Activated gamma-delta T cell treated with anti-CD3 and anti-CD28 coated beads, Interleukin-2, amount 50 U/mL, for 16 hours (primary cell): ENCODE measurements around the gene PIGM.
A peak's percentile ranks its signal among the peaks of the same experiment; 100 is the strongest.

Experiments
- DNase-seq: peaks from one replicate; pipeline ENCODE4 v3.0.0-alpha.2; 2020; ENCODE audit warnings: low read depth

PIGM gene

DNA sequence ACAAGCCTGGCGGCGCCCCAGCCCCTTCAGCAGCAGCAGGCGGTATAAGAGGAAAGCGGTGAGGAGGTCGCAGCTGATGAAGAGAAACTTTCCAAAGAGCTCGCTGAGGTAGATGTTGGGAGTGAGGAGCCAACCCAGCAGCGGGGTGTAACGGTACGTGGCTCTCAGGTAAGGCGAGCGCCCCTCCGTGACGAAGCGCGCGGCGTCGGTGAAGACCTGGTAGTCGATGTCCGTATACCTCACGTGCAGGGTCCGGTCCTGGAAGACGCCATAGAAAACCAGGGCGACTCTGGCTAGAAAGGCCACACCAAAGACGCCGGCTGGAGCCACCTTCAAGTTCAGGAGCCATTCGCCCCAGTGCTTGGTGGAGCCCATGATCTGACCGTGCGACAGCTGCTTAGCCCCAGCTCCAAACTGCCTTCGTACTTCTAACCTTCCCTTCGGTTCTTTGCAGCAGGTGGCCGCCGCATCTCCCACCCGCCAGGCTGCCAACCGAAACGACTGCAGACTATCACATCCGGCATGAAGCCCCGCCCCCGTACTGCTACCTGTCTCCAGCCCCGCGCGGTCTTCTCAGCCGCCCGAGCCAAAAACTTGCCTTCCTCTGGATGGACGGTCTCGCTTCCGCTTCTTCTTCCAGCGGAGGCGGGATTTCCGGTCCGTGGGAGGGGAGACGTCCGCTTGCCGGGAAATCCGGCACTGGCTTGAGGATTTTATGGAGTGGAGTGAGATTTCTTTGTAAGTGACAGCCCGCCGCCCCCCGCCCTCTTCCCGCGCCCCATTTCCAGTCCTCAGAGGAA, at the start of gene PIGM:
Gene PIGM (minus strand): TSS at position 626 of the 800 bp plus-strand sequence. CDS start 251 bp downstream, at position 375.
- peak; percentile 88 for DNase-seq

GRCh38 chr1:160081261-160081936, 49.6 kb upstream of the PIGM start, which contains the start of gene KCNJ9:
KCNJ9 (plus strand) TSS chr1:160081538; CDS start chr1:160084031, 2,493 bp downstream.
- DNase-seq: no peak

- no peak for DNase-seq
Observed at GRCh38 chr1:160080381-160081100, 48.8 kb upstream of the PIGM start.

GRCh38 chr1:160079448-160079847, 47.7 kb upstream of the PIGM start:
- DNase-seq: no peak

DNA sequence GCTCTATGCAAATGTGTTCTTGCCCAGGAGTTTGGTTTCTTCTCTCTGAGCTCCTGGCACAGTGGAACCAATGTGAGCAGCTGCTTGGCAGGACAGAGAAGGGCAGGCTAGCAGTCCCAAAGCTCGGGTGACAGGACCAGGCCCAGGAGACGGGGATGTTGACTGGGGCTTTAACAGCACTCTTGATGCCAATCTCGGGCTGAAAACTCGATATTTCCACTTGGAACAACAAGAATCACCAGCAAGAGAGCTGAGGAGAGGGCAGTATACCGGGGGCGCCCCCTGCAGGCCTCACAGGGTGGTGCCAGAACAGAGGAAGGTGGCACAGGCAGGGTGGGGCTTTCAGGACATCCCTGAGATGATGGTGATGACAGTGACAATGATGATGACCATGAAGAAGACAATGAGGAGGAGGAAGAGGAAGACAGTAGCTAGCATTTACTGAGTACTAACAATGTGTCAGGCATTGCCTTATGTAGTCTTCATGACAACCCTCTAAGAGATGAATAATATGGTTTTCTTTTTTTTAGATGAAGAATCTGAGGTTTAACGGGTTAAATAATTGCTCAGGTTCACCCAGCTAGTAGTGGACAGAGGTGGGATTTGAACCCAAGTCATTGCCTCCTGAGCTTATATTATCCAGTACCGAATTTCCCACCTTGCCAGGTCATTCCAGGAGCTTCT, 46.9 kb upstream of the PIGM start:
- DNase-seq: peak; percentile 40

DNA sequence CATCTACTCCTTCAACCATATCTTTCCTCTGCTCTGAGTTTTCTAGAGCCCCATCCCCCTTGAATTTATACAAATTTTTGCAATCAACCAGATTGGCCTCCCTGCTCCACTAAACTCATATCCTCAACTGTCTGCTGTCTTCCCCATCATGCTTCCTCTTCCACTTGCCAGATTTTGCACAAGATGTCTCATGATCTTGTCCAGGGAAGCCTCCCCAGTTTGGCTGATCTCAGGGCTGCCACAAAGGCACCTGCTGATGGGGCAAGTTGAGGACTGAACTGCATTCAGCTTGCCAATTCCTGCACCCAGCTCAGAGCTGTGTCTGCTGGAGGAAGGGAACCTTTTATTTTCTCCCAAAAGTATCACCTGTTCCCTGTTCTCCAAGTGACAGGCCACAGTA, 45.7 kb upstream of the PIGM start:
- DNase-seq: no peak

DNA sequence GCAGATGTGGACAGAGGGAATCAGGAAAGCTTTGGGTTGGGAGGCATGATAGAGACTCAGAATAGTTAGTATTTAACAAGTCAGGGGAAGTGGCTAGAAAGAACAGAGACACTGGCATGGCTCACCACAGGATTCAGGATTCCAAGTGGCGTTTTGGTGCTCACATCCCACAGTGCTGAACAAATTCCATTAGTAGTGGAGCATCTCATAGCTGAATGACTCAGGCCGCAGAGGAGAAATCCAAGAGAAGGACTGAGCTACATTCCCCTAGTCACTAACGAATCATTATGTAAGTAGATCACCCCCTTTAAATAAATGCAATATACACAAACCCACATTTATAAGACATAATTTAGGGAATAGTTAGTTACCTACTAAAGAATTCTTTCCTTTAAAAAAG, 44.5 kb upstream of the PIGM start:
- DNase-seq: no peak

DNA sequence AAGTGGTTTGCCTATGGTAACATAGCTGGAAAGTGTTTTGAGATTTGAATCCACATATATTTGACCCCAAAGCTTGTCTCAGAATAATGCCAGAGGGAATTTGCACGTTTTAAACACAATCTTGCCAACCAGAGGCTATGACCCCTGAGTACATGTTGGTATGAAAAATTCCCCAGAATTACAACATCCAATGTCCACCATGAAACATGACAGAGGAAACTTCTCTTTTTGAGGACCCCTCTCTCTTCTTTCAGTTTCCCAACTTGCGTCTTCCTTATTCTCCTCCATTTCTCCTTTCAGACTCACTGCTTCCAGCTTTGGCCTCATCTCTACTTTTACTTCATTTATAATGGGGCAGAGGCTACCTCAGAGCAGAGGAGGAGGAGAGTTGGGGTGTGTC, 44.0 kb upstream of the PIGM start:
- DNase-seq: no peak

- no peak for DNase-seq
Observed at GRCh38 chr1:160074865-160075264, 43.1 kb upstream of the PIGM start.

- no peak for DNase-seq
Observed at GRCh38 chr1:160071289-160071688, 39.5 kb upstream of the PIGM start.

DNA sequence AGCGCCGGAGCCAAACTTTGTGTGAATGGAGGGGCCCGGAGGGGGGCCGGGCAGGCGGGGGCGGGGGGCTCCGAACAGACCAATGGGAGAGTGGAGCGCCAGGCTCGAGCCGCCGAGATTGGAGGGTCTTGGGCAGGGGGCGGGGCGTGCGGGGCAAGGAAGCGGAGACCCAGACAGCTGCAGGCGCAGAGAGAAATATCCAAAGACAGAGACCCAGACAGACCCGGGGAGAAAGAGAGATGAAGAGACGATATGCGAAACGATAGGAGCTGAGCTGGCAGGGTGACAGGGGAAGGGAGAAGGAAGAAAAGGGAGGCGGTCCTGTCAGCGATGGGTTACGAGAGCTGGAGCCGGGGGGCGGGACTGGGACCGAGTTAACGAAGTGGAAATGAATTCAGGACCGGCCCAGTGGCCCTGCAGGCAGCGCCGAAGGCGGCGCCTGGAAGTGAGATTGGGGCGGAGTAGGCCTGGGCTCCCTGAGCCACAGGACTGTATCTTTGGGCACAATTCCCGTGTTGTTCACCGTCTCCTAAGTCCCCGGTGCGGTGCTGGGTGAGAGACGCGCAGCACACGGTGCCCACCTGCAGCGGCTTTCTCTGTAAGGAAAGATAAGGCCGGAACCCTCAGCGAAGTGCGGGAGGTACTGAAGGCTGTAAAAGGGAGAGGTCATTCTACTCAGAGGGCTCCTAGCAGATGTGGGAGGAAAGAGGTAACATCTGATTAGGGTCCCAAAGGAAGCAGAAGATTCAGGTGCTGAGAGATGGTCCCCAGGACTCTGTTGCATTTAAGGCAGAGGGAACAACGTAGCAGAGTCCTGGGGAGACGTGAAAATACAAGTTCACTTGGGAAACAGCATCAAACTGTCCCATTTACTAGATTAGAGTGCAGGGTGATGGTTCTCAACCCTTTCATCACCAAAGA, 38.7 kb upstream of the PIGM start:
- peak; percentile 64 for DNase-seq

DNA sequence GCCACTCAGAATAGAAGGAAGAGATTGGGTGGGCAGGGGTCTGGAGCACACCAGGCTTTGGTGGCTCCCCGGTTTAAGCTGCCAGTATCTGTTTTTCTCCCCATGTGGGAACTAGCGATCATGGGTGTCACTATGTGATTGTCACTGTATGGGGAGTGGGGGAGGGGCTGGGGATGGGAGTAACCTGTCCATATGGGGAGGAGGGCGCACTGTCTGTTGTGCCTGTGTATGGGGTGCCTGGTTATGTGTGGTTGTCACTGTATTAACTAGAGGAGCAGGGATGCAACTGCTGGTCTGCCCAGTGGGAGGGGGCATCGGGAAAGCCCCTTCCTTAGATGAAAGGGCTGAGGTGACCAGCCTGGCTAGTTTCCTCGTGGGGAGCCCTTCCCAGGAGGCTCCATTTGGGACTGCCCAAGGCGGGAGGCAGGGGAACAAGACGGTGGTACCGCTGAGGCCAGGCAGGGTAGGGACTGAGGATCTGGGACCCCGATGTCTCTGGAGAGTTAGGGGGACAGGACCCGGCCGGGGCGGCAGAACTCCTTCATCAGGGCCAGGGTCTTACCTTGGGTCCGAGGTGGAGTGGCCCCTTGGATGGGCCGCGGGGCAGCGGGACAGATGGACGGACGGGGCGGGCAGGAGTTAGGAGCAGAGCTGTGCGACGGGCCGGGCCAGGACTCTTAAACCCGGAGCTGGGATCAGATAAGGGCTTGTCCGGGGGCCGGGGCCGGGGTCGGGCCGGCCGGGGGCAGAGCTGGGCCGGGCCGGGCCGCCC, 37.9 kb upstream of the PIGM start, which contains the start of gene KCNJ10:
Gene KCNJ10 (minus strand): TSS at position 701 of the 772 bp plus-strand sequence. CDS start 27,628 bp downstream, outside the sequence.
- no peak for DNase-seq

DNA sequence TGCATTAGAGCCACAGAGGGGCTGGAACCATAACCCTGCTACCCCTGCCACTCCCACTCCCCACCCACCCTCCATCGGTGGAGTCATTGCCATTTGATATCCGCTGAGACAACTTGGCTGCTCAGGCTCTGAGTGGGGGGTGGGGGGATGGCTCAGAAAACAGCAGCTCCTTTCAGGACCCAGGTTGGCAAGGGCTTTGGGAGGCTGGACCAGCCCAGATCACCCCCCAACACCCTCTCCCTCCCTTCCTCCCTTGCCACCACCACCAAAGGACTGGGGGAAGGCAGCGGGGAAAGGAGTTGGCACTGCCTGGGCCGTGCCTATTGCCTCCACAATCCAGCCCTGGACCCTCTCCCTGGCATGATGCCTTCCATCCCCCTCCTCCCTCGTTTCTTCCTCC, 36.4 kb upstream of the PIGM start:
- DNase-seq: no peak

- DNase-seq: no peak
Observed at GRCh38 chr1:160066829-160067745, 35.3 kb upstream of the PIGM start.

GRCh38 chr1:160064746-160065145, 33.0 kb upstream of the PIGM start:
- DNase-seq: no peak

GRCh38 chr1:160064164-160064563, 32.4 kb upstream of the PIGM start:
- DNase-seq: no peak

GRCh38 chr1:160063176-160063575, 31.4 kb upstream of the PIGM start:
- DNase-seq: no peak

DNA sequence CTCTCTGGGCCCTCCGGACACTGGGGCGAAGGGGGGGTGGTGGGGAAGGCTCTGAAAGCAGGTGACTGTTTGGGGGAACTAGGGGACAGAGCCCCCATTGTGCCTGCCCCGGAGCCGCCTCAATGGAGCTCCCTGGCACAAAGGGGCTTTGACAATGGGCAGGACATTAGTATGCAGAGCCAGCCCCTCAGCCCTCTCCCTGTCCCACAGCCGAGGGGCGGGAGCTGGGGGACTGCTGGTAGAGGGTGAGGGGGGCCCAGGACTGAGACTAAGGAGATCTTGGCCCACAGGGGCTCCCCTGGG, 30.4 kb upstream of the PIGM start:
- DNase-seq: no peak
